Measurements from ENCODE around the gene PARVG. TPM values are rescaled to one million over a fixed set of nuclear protein-coding genes. Genes with fewer than 3 reads are reported as not detected.

The PARVG gene
- total RNA-seq, 4 donors from 2014 or later = 0.19 to 4.8 (median 2.7) TPM

GRCh38 chr22:44144046-44144569 is 36.6 kb upstream of the PARVG start:
- Histone ChIP-seq H3K27ac (no peak overlapping the region), H3K4me3 (no peak overlapping the region), H3K36me3 (peaks cover 0 to 44% of the 10 kb centered on the region in 2 donors), H3K4me1 (peaks cover 0 to 3% of the 10 kb centered on the region in 2 donors), H3K27me3 (no peaks in the 10 kb centered on the region), H3K9me3 (no peaks in the 10 kb centered on the region)
- TF ChIP-seq CTCF (IDR thresholded peaks at IDR 0.05 in 4 of 5, conservative IDR thresholded peaks at IDR 0.05 in 1 of 5) (no peak), POLR2A (IDR thresholded peaks at IDR 0.05) (no peak)
- in situ Hi-C loops (cut with MboI; ENCODE audit: low sequenced_read_pairs in 4 of 4) (no loop called here), intact Hi-C loops (cut with DNase I; ENCODE audit: low total_unique reads) (loop anchor here (5.0 kb wide), 1 partner anchor 52 kb away; no protein-coding TSS in a partner anchor)
- no peak for DNase-seq
- ATAC-seq = no peak

- intact Hi-C loops (cut with DNase I; ENCODE audit: low total_unique reads) (no loop called here), in situ Hi-C loops (cut with MboI; ENCODE audit: low sequenced_read_pairs in 4 of 4) (no loop called here)
- H3K27me3 ChIP-seq = no peaks in the 10 kb centered on the region
- peaks cover 0 to 3% of the 10 kb centered on the region in 2 donors for H3K4me1 ChIP-seq
- no peak overlapping the region for H3K27ac ChIP-seq
- TF ChIP-seq CTCF (IDR thresholded peaks at IDR 0.05 in 4 of 5, conservative IDR thresholded peaks at IDR 0.05 in 1 of 5) (no peak), POLR2A (IDR thresholded peaks at IDR 0.05) (no peak)
- peaks cover 0 to 41% of the 10 kb centered on the region in 2 donors for H3K36me3 ChIP-seq
- no peaks in the 10 kb centered on the region for H3K9me3 ChIP-seq
- no peak overlapping the region for H3K4me3 ChIP-seq
- no peak for DNase-seq
- peak; percentile 2 to 32 for ATAC-seq
Observed at GRCh38 chr22:44145544-44145943, 35.2 kb upstream of the PARVG start.

- in situ Hi-C loops (cut with MboI; ENCODE audit: low sequenced_read_pairs in 4 of 4) (no loop called here), intact Hi-C loops (cut with DNase I; ENCODE audit: low total_unique reads) (no loop called here)
- Histone ChIP-seq H3K4me3 (no peak overlapping the region), H3K4me1 (peaks cover 0 to 3% of the 10 kb centered on the region in 2 donors), H3K36me3 (peaks cover 0 to 33% of the 10 kb centered on the region in 2 donors), H3K27me3 (no peaks in the 10 kb centered on the region), H3K9me3 (no peaks in the 10 kb centered on the region), H3K27ac (no peak overlapping the region)
- no peak for DNase-seq
- no peak for ATAC-seq
- TF ChIP-seq CTCF (IDR thresholded peaks at IDR 0.05 in 4 of 5, conservative IDR thresholded peaks at IDR 0.05 in 1 of 5) (no peak), POLR2A (IDR thresholded peaks at IDR 0.05) (no peak)
Observed at GRCh38 chr22:44146088-44146861, 34.5 kb upstream of the PARVG start.

- Histone ChIP-seq H3K36me3 (peaks cover 0 to 26% of the 10 kb centered on the region in 2 donors), H3K4me3 (no peak overlapping the region), H3K27ac (no peak overlapping the region), H3K9me3 (no peaks in the 10 kb centered on the region), H3K27me3 (no peaks in the 10 kb centered on the region), H3K4me1 (peaks cover 0 to 3% of the 10 kb centered on the region in 2 donors)
- in situ Hi-C loops (cut with MboI; ENCODE audit: low sequenced_read_pairs in 4 of 4) (no loop called here), intact Hi-C loops (cut with DNase I; ENCODE audit: low total_unique reads) (no loop called here)
- ATAC-seq (no peak), DNase-seq (no peak)
- TF ChIP-seq POLR2A (IDR thresholded peaks at IDR 0.05) (no peak), CTCF (IDR thresholded peaks at IDR 0.05 in 4 of 5, conservative IDR thresholded peaks at IDR 0.05 in 1 of 5) (no peak)
Observed at GRCh38 chr22:44147008-44147645, 33.6 kb upstream of the PARVG start.

Measured in gastrocnemius medialis (tissue), 4 donors.